ENCODE results near the gene AP1M1. TPM values are rescaled to one million over a fixed set of nuclear protein-coding genes. Genes with fewer than 3 reads are reported as not detected.
A peak's percentile ranks its signal among the peaks of the same experiment; 100 is the strongest.

AP1M1 gene
- total and polyA plus RNA-seq, 2 experiments from 2014 or later = 56.7 to 93.3 TPM

- no peaks in the 10 kb centered on the region for H3K36me3 ChIP-seq (replicated peaks; ENCODE audit: insufficient read depth, low read depth)
- peak; percentile 98 for DNase-seq (ENCODE audit: low spot score)
- H3K27ac ChIP-seq = peak within 1 kb of the TSS; percentile 85
- H3K9me2 ChIP-seq (replicated peaks; ENCODE audit: insufficient read depth) = no peaks in the 10 kb centered on the region
- H3K79me2 ChIP-seq = peaks cover 39% of the 10 kb centered on the region
- no peak for TF ChIP-seq EZH2 (IDR thresholded peaks at IDR 0.05; ENCODE audit: borderline replicate concordance)
- TF ChIP-seq CTCF (IDR thresholded peaks at IDR 0.05; ENCODE audit: poor library complexity) = peak; percentile 22
- H3K9me3 ChIP-seq (ENCODE audit: low read depth) = no peaks in the 10 kb centered on the region
- peaks cover 8% of the 10 kb centered on the region for H3K4me1 ChIP-seq (ENCODE audit: insufficient read depth)
- no peaks in the 10 kb centered on the region for H4K20me1 ChIP-seq (ENCODE audit: insufficient read depth, poor library complexity, severe bottlenecking)
- H3K27me3 ChIP-seq = no peaks in the 10 kb centered on the region
- H3K4me2 ChIP-seq = peak within 1 kb of the TSS; percentile 85
- under 1% methylated on average over 39 of the region's 39 CpGs for WGBS (ENCODE audit: low lambda C conversion rate, missing lambda C conversion rate)
- peak within 1 kb of the TSS; percentile 77 for H2AFZ ChIP-seq
- H3K4me3 ChIP-seq = peak within 1 kb of the TSS; percentile 60
Observed at GRCh38 chr19:16185123-16185767, 12.5 kb upstream of the AP1M1 start, which contains the start of gene FAM32A. FAM32A (plus strand) TSS chr19:16185410; CDS start chr19:16185443, 33 bp downstream.

- peak overlapping the region; percentile 55 for H2AFZ ChIP-seq
- H3K4me1 ChIP-seq (ENCODE audit: insufficient read depth) = peaks cover 8% of the 10 kb centered on the region
- H3K9me3 ChIP-seq (ENCODE audit: low read depth) = no peaks in the 10 kb centered on the region
- H3K9me2 ChIP-seq (replicated peaks; ENCODE audit: insufficient read depth) = no peaks in the 10 kb centered on the region
- H3K27ac ChIP-seq = peak overlapping the region; percentile 85
- H3K36me3 ChIP-seq (replicated peaks; ENCODE audit: insufficient read depth, low read depth) = no peaks in the 10 kb centered on the region
- peak; percentile 50 for TF ChIP-seq CTCF (IDR thresholded peaks at IDR 0.05; ENCODE audit: poor library complexity)
- TF ChIP-seq EZH2phosphoT487 (IDR thresholded peaks at IDR 0.05; ENCODE audit: low read depth, severe bottlenecking, unreplicated experiment) = no peak
- no peak for TF ChIP-seq EZH2 (IDR thresholded peaks at IDR 0.05; ENCODE audit: borderline replicate concordance)
- DNase-seq (ENCODE audit: low spot score) = peak; percentile 70
- under 1% methylated on average over 20 of the region's 20 CpGs for whole genome bisulfite sequencing (ENCODE audit: low lambda C conversion rate, missing lambda C conversion rate)
- peaks cover 39% of the 10 kb centered on the region for H3K79me2 ChIP-seq
- peak overlapping the region; percentile 60 for H3K4me3 ChIP-seq
- peak overlapping the region; percentile 85 for H3K4me2 ChIP-seq
- H4K20me1 ChIP-seq (ENCODE audit: insufficient read depth, poor library complexity, severe bottlenecking) = no peaks in the 10 kb centered on the region
- H3K27me3 ChIP-seq = no peaks in the 10 kb centered on the region
Observed at GRCh38 chr19:16185768-16186123, 12.0 kb upstream of the AP1M1 start.

- Histone ChIP-seq H3K27me3 (no peaks in the 10 kb centered on the region), H3K9me3 (ENCODE audit: low read depth) (no peaks in the 10 kb centered on the region), H4K20me1 (ENCODE audit: insufficient read depth, poor library complexity, severe bottlenecking) (no peaks in the 10 kb centered on the region), H3K4me3 (no peak overlapping the region), H3K36me3 (replicated peaks; ENCODE audit: insufficient read depth, low read depth) (no peaks in the 10 kb centered on the region), H3K4me2 (no peak overlapping the region), H2AFZ (no peak overlapping the region), H3K79me2 (peaks cover 39% of the 10 kb centered on the region), H3K4me1 (ENCODE audit: insufficient read depth) (peaks cover 8% of the 10 kb centered on the region), H3K9me2 (replicated peaks; ENCODE audit: insufficient read depth) (no peaks in the 10 kb centered on the region), H3K27ac (no peak overlapping the region)
- DNase-seq (ENCODE audit: low spot score) = no peak
- WGBS (ENCODE audit: low lambda C conversion rate, missing lambda C conversion rate) = 98% methylated on average over 3 of the region's 3 CpGs
- TF ChIP-seq EZH2 (IDR thresholded peaks at IDR 0.05; ENCODE audit: borderline replicate concordance) (no peak), EZH2phosphoT487 (IDR thresholded peaks at IDR 0.05; ENCODE audit: low read depth, severe bottlenecking, unreplicated experiment) (no peak), CTCF (IDR thresholded peaks at IDR 0.05; ENCODE audit: poor library complexity) (no peak)
Observed at GRCh38 chr19:16188521-16188920, 9.2 kb upstream of the AP1M1 start.

Data from hepatocyte (in vitro differentiated cells).